Keratinocyte (primary cell): Measurements from ENCODE around the gene CFAP299. TPM values are rescaled to one million over a fixed set of nuclear protein-coding genes. Genes with fewer than 3 reads are reported as not detected.

Source experiments
- DNase-seq: peaks from one replicate; pipeline ENCODE4 v3.0.0-alpha.2; 2011; ENCODE audit warnings: low read depth, missing footprints, low spot score
- FAIRE-seq: peaks from 2 replicates; lab custom pipeline; 2011; peaks lifted over from hg19 to GRCh38; lab: Jason Lieb, UNC
- H2AFZ ChIP-seq: 2 replicates; pipeline ENCODE4 v1.6.0; 2012; ENCODE audit warnings: low read length, control low read depth, inconsistent platforms; ENCODE audit not compliant: control insufficient read depth
- H3K27ac ChIP-seq: 2 replicates; pipeline ENCODE4 v1.5.1; 2011; ENCODE audit warnings: low read length; ENCODE audit not compliant: control insufficient read depth, insufficient read depth
- H3K27me3 ChIP-seq: 3 replicates; pipeline ENCODE4 v1.6.0; 2011; ENCODE audit warnings: low read length; ENCODE audit not compliant: control insufficient read depth, insufficient read depth; ENCODE audit errors: extremely low read depth
- H3K36me3 ChIP-seq, 2 experiments: 2 replicates in 1 of 2; 3 replicates in 1 of 2; pipeline ENCODE4 v1.5.1; 2011; ENCODE audit warnings: low read length in 2 of 2, mild to moderate bottlenecking in 1 of 2; ENCODE audit not compliant: control insufficient read depth in 2 of 2, insufficient read depth in 2 of 2; ENCODE audit errors: extremely low read depth in 1 of 2
- H3K4me1 ChIP-seq: 3 replicates; pipeline ENCODE4 v1.5.1; 2011; ENCODE audit warnings: low read length; ENCODE audit not compliant: control insufficient read depth, insufficient read depth; ENCODE audit errors: extremely low read depth
- H3K4me2 ChIP-seq: 3 replicates; pipeline ENCODE4 v1.6.0; 2011; ENCODE audit warnings: low read depth, low read length; ENCODE audit not compliant: control insufficient read depth, insufficient read depth; ENCODE audit errors: extremely low read depth
- H3K4me3 ChIP-seq, 3 experiments: fragments of 200-600 bp in 1 of 3; sonication (generic) in 1 of 3; 2 replicates in 2 of 3; 3 replicates in 1 of 3; pipeline ENCODE4 v1.5.1; 2011 to 2016; ENCODE audit warnings: low read length in 3 of 3, mild to moderate bottlenecking in 3 of 3, control low read depth in 2 of 3, inconsistent platforms in 1 of 3, low read depth in 1 of 3, mixed read lengths in 1 of 3, mixed run types in 1 of 3, moderate library complexity in 1 of 3; ENCODE audit not compliant: control insufficient read depth in 2 of 3, insufficient read depth in 2 of 3; ENCODE audit errors: extremely low read depth in 1 of 3
- H3K79me2 ChIP-seq: 2 replicates; pipeline ENCODE4 v1.6.0; 2012; ENCODE audit warnings: low read length; ENCODE audit not compliant: control insufficient read depth, insufficient read depth
- H3K9ac ChIP-seq: 3 replicates; pipeline ENCODE4 v1.6.0; 2011; ENCODE audit warnings: low read length; ENCODE audit not compliant: control insufficient read depth, insufficient read depth; ENCODE audit errors: extremely low read depth
- H3K9me1 ChIP-seq: 3 replicates; pipeline ENCODE4 v1.6.0; 2011; ENCODE audit warnings: low read length; ENCODE audit not compliant: control insufficient read depth, insufficient read depth; ENCODE audit errors: extremely low read depth
- H3K9me3 ChIP-seq: 2 replicates; pipeline ENCODE4 v1.5.1; 2012; ENCODE audit warnings: low read depth, low read length; ENCODE audit not compliant: control insufficient read depth
- H4K20me1 ChIP-seq: 3 replicates; pipeline ENCODE4 v1.6.0; 2011; ENCODE audit warnings: low read length; ENCODE audit not compliant: control insufficient read depth, insufficient read depth; ENCODE audit errors: extremely low read depth
- EZH2 ChIP-seq: IDR thresholded peaks from one replicate; pipeline ENCODE4 v1.6.1; 2012; ENCODE audit warnings: inconsistent platforms, mild to moderate bottlenecking, low read length, moderate library complexity
- dilution Hi-C: fragments of 300-500 bp; cut with MboI; formaldehyde crosslinking; loops from one replicate; pipeline ENCODE4 v1.7.0; 2020; ENCODE audit warnings: low sequenced_read_pairs; ENCODE audit not compliant: extremely low pct_ligation_motif_present
- polyA plus RNA-seq, 5 experiments: library from polyadenylated mRNA; depleted of rRNA in 3 of 5; stranded (reverse) in 3 of 5; stranded (forward) in 1 of 5; unstranded in 1 of 5; fragments of >200 nt; gene quantifications; 1 replicate in 1 of 5; 2 replicates in 3 of 5; 3 replicates in 1 of 5; pipeline versions ENCODE4 v1.2.1 to v1.2.3, GENCODE V29; 2011 to 2012; ENCODE audit warnings: missing spikeins in 2 of 5, low read depth in 1 of 5, low replicate concordance in 1 of 5
- TF ChIP-seq, protein P1 (sequence below), 3 experiments: IDR thresholded peaks in 1 of 3; conservative IDR thresholded peaks in 1 of 3; optimal IDR thresholded peaks in 1 of 3; 2 replicates in 2 of 3; 3 replicates in 1 of 3; pipeline versions ENCODE3 to v1.5.1; 2011; ENCODE audit warnings: low read length in 3 of 3, mild to moderate bottlenecking in 3 of 3, moderate library complexity in 2 of 3, control low read depth in 1 of 3, inconsistent platforms in 1 of 3; ENCODE audit not compliant: insufficient read depth in 2 of 3; ENCODE audit errors: extremely low read depth in 1 of 3

Gene CFAP299
- polyA plus RNA-seq, 1 donor (not counting 4 experiments of a cell fraction or from before 2014, with no cell fraction given), result 0.14 TPM

DNA sequence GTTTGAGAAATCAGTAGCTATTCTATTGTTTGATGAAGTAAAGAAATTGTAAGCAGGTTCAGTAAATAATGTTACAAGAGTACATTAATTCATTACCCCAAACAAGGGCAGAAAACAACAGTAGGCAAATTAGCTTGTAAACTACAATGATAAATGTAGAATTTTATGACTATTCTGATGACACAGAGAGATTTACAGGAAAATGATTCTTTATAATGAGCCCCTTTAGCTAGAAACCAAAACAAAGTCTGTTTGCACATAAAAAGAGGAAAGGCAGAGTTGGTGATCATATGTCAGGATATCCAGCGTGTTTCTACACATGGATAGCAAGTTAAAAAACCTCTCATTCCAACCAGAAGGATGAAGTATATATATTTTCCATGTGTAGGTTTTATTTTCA is 204.8 kb downstream of the CFAP299 start:
- no peak overlapping the region for H2AFZ ChIP-seq
- no peak for DNase-seq
- H3K9me3 ChIP-seq, result no peaks in the 10 kb centered on the region
- no peaks in the 10 kb centered on the region for H3K36me3 ChIP-seq
- TF ChIP-seq, protein P1, sequence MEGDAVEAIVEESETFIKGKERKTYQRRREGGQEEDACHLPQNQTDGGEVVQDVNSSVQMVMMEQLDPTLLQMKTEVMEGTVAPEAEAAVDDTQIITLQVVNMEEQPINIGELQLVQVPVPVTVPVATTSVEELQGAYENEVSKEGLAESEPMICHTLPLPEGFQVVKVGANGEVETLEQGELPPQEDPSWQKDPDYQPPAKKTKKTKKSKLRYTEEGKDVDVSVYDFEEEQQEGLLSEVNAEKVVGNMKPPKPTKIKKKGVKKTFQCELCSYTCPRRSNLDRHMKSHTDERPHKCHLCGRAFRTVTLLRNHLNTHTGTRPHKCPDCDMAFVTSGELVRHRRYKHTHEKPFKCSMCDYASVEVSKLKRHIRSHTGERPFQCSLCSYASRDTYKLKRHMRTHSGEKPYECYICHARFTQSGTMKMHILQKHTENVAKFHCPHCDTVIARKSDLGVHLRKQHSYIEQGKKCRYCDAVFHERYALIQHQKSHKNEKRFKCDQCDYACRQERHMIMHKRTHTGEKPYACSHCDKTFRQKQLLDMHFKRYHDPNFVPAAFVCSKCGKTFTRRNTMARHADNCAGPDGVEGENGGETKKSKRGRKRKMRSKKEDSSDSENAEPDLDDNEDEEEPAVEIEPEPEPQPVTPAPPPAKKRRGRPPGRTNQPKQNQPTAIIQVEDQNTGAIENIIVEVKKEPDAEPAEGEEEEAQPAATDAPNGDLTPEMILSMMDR (optimal IDR thresholded peaks at IDR 0.05 in 1 of 3, IDR thresholded peaks at IDR 0.05 in 1 of 3, conservative IDR thresholded peaks at IDR 0.05 in 1 of 3; ENCODE audit: extremely low read depth in 1 of 3, insufficient read depth in 2 of 3, low read length in 3 of 3), result no peak
- TF ChIP-seq EZH2, result no peak
- H4K20me1 ChIP-seq, result no peaks in the 10 kb centered on the region
- no peak overlapping the region for H3K4me3 ChIP-seq
- H3K79me2 ChIP-seq, result no peaks in the 10 kb centered on the region
- FAIRE-seq, result no peak
- dilution Hi-C loops, result no loop called here
- no peak overlapping the region for H3K27ac ChIP-seq
- no peak overlapping the region for H3K9ac ChIP-seq
- H3K4me2 ChIP-seq, result no peak overlapping the region
- no peaks in the 10 kb centered on the region for H3K4me1 ChIP-seq
- no peaks in the 10 kb centered on the region for H3K27me3 ChIP-seq
- H3K9me1 ChIP-seq, result no peaks in the 10 kb centered on the region

DNA sequence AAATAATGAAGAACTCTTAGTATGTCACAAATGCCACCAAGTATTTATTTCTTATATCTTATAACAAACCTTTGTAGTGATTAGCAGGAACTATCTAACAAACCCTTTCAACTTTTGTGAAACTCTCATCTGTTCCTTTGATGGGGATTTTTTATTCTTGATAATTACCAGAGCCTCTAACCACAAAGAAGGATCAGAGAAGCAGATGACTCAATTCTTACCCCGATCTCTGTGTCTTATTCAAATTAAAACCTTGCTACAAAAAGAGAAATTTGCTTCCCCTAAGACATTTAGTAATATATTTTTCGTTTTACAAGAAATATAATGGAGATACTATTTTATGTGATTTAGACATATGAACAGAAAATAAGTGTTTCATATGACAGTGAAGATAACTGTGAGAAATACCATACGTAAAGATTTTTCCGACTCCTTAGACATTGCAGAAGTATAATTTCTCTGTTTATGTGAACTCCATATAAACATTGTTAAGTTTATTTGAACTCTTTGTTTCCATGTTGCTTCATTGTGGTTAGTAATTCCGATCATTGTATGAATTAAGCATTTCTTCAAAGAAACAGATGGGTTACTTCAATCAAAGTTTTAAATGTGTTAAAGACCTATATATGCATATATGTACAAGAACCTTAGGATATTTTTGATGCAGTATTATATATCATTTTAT is 205.4 kb downstream of the CFAP299 start:
- no peaks in the 10 kb centered on the region for H3K9me3 ChIP-seq
- no peaks in the 10 kb centered on the region for H3K79me2 ChIP-seq
- no peak overlapping the region for H3K9ac ChIP-seq
- H3K36me3 ChIP-seq, result no peaks in the 10 kb centered on the region
- DNase-seq, result no peak
- H3K4me1 ChIP-seq, result no peaks in the 10 kb centered on the region
- FAIRE-seq, result no peak
- H2AFZ ChIP-seq, result no peak overlapping the region
- dilution Hi-C loops, result no loop called here
- no peaks in the 10 kb centered on the region for H4K20me1 ChIP-seq
- H3K9me1 ChIP-seq, result no peaks in the 10 kb centered on the region
- no peak overlapping the region for H3K27ac ChIP-seq
- H3K4me3 ChIP-seq, result no peak overlapping the region
- H3K27me3 ChIP-seq, result no peaks in the 10 kb centered on the region
- no peak overlapping the region for H3K4me2 ChIP-seq
- TF ChIP-seq, protein P1 (optimal IDR thresholded peaks at IDR 0.05 in 1 of 3, IDR thresholded peaks at IDR 0.05 in 1 of 3, conservative IDR thresholded peaks at IDR 0.05 in 1 of 3; ENCODE audit: extremely low read depth in 1 of 3, insufficient read depth in 2 of 3, low read length in 3 of 3), result no peak
- TF ChIP-seq EZH2, result no peak
